ENCODE data around the gene TMEM72. TPM values are rescaled to one million over a fixed set of nuclear protein-coding genes. Genes with fewer than 3 reads are reported as not detected.

TMEM72 gene
- total and polyA plus RNA-seq, 2 experiments from 2014 or later, result not detected

DNA sequence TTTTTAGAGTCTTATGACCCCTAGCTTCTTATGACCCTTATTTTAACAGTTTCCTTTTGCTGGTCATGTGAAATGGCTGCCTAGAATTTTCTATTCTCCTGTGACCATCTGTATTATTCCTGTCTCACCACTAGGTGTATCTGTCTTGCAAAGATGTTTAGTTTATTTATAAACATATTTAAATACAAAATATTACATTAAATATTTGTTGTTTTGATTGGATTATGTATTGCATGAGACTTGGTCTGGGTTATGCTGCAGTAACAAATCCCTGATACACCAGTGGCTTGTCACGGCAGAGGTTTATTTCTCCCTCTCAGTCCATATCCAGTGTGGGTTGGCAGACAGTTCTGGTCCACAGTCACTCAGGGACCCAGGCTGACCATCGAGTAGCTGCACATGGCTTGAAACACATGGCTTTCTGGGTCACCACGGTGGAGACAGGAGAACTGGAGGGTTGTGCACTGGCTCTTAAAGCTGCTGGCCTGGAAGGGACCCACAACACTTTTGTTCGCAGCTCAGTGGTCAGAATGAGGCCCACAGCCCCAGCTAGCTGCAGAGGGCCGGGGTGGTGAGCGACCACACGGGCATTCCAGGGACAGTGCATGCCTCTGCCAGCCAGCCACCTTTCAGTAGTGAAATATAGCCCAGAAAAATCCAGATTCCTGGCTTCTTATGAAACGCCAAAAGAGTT, 55.8 kb downstream of the TMEM72 start (continued):
- no peak for TF ChIP-seq NANOG (IDR thresholded peaks at IDR 0.05; ENCODE audit: borderline replicate concordance)
- TF ChIP-seq CREB1 (CRISPR knock-in tag; IDR thresholded peaks at IDR 0.05; ENCODE audit: low read depth), result no peak
- TF ChIP-seq STAT1 (IDR thresholded peaks at IDR 0.05; ENCODE audit: unreplicated experiment), result no peak
- TF ChIP-seq, protein P1, sequence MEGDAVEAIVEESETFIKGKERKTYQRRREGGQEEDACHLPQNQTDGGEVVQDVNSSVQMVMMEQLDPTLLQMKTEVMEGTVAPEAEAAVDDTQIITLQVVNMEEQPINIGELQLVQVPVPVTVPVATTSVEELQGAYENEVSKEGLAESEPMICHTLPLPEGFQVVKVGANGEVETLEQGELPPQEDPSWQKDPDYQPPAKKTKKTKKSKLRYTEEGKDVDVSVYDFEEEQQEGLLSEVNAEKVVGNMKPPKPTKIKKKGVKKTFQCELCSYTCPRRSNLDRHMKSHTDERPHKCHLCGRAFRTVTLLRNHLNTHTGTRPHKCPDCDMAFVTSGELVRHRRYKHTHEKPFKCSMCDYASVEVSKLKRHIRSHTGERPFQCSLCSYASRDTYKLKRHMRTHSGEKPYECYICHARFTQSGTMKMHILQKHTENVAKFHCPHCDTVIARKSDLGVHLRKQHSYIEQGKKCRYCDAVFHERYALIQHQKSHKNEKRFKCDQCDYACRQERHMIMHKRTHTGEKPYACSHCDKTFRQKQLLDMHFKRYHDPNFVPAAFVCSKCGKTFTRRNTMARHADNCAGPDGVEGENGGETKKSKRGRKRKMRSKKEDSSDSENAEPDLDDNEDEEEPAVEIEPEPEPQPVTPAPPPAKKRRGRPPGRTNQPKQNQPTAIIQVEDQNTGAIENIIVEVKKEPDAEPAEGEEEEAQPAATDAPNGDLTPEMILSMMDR (conservative IDR thresholded peaks at IDR 0.05; ENCODE audit: low read depth in 2 of 2), result no peak; a peak in 1 of 4 replicates
- no peak for TF ChIP-seq ZNF114 (CRISPR knock-in tag; IDR thresholded peaks at IDR 0.05)
- no peak for TF ChIP-seq POLR2AphosphoS5 (IDR thresholded peaks at IDR 0.05; ENCODE audit: low read depth)
- no peak for TF ChIP-seq ETS1 (IDR thresholded peaks at IDR 0.05)

GRCh38 chr10:44967616-44968015, 56.5 kb downstream of the TMEM72 start:
- Mint-ChIP-seq H3K9me3 (no peaks in the 10 kb centered on the region; the same call in 2 of the 3 replicates), H3K27me3 (ENCODE audit: insufficient read depth, low read depth, poor library complexity) (peaks cover 22% of the 10 kb centered on the region), H3K36me3 (ENCODE audit: low read depth) (peaks cover 21% of the 10 kb centered on the region), H3K27ac (no peak overlapping the region), H3K4me3 (no peak overlapping the region), H3K4me1 (peaks cover 52% of the 10 kb centered on the region)
- H3K4me3 ChIP-seq, result no peak overlapping the region
- 0 out of 2 replicates have a peak overlapping the region, but pooled peaks have one; percentile 23 for H3K4me2 ChIP-seq
- H3K79me2 ChIP-seq (replicated peaks; ENCODE audit: insufficient read depth), result no peaks in the 10 kb centered on the region; the same call in 1 of the 2 replicates
- H3K4me1 ChIP-seq (ENCODE audit: insufficient read depth), result peaks cover 36% of the 10 kb centered on the region
- H2AFZ ChIP-seq, result no peak overlapping the region
- H3K27me3 ChIP-seq (ENCODE audit: insufficient read depth), result no peaks in the 10 kb centered on the region
- peaks cover 9% of the 10 kb centered on the region; the same call in 1 of the 2 replicates for H3K9me2 ChIP-seq (ENCODE audit: insufficient read depth)
- H4K20me1 ChIP-seq (replicated peaks; ENCODE audit: insufficient read depth), result no peaks in the 10 kb centered on the region
- DNase-seq (ENCODE audit: low spot score) (no peak), ATAC-seq (no peak)
- no peaks in the 10 kb centered on the region for H3K36me3 ChIP-seq (ENCODE audit: insufficient read depth)
- H3K27ac ChIP-seq (ENCODE audit: low read depth), result no peak overlapping the region
- TF ChIP-seq, protein P2, sequence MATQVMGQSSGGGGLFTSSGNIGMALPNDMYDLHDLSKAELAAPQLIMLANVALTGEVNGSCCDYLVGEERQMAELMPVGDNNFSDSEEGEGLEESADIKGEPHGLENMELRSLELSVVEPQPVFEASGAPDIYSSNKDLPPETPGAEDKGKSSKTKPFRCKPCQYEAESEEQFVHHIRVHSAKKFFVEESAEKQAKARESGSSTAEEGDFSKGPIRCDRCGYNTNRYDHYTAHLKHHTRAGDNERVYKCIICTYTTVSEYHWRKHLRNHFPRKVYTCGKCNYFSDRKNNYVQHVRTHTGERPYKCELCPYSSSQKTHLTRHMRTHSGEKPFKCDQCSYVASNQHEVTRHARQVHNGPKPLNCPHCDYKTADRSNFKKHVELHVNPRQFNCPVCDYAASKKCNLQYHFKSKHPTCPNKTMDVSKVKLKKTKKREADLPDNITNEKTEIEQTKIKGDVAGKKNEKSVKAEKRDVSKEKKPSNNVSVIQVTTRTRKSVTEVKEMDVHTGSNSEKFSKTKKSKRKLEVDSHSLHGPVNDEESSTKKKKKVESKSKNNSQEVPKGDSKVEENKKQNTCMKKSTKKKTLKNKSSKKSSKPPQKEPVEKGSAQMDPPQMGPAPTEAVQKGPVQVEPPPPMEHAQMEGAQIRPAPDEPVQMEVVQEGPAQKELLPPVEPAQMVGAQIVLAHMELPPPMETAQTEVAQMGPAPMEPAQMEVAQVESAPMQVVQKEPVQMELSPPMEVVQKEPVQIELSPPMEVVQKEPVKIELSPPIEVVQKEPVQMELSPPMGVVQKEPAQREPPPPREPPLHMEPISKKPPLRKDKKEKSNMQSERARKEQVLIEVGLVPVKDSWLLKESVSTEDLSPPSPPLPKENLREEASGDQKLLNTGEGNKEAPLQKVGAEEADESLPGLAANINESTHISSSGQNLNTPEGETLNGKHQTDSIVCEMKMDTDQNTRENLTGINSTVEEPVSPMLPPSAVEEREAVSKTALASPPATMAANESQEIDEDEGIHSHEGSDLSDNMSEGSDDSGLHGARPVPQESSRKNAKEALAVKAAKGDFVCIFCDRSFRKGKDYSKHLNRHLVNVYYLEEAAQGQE (IDR thresholded peaks at IDR 0.05; ENCODE audit: unreplicated experiment), result no peak
- H3F3A ChIP-seq (replicated peaks; ENCODE audit: low read depth), result peaks cover 6% of the 10 kb centered on the region; the same call in 1 of the 2 replicates

Measured in GM23338 (cell line).